Measurements from ENCODE around the gene SETD9.

The SETD9 gene

GRCh38 chr5:56922922-56923321 is 13.5 kb downstream of the SETD9 start:
- TF ChIP-seq SPI1 (IDR thresholded peaks at IDR 0.05; ENCODE audit: borderline replicate concordance, low read depth), result no peak
- no peak for TF ChIP-seq POLR2AphosphoS5 (IDR thresholded peaks at IDR 0.05; ENCODE audit: low read depth)
- no peak for TF ChIP-seq GABPA (IDR thresholded peaks at IDR 0.05; ENCODE audit: low read depth)
- no peak for TF ChIP-seq REST (IDR thresholded peaks at IDR 0.05; ENCODE audit: insufficient replicate concordance, low read depth)
- TF ChIP-seq CTCF (IDR thresholded peaks at IDR 0.05; ENCODE audit: insufficient read depth, low read length), result no peak
- H3K27ac ChIP-seq (replicated peaks), result no peak overlapping the region
- DNase-seq (ENCODE audit: low read depth in 1 of 2, low spot score in 1 of 2), result no peak
- no peak overlapping the region for H3K4me3 ChIP-seq (replicated peaks; ENCODE audit: insufficient read depth, low read length)
- H3K27me3 ChIP-seq (ENCODE audit: insufficient read depth, poor library complexity, severe bottlenecking), result no peaks in the 10 kb centered on the region

DNA sequence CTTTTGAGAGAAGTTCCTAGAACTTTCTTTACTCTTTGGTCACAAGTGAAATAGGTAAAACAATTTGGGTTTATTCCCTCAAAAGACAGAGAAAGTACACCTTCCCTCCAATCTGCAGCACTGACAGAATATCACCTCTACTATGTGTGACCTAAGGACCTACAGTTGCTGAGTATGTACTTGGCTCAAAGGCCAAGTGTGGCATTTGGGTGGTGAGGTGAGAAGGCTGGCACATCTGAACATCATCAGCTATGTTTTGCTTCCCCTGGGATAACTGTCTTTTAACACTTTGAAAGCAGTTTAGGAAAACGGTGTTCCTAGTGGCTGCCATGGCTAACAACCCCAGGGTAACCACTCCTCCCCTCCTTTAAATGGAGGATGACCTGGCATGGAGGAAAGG is 24.9 kb downstream of the SETD9 start:
- no peak for DNase-seq (ENCODE audit: low read depth in 1 of 2, low spot score in 1 of 2)
- no peak for TF ChIP-seq GABPA (IDR thresholded peaks at IDR 0.05; ENCODE audit: low read depth)
- TF ChIP-seq CTCF (IDR thresholded peaks at IDR 0.05; ENCODE audit: insufficient read depth, low read length), result no peak
- no peak for TF ChIP-seq SPI1 (IDR thresholded peaks at IDR 0.05; ENCODE audit: borderline replicate concordance, low read depth)
- no peaks in the 10 kb centered on the region for H3K27me3 ChIP-seq (ENCODE audit: insufficient read depth, poor library complexity, severe bottlenecking)
- no peak overlapping the region for H3K4me3 ChIP-seq (replicated peaks; ENCODE audit: insufficient read depth, low read length)
- H3K27ac ChIP-seq (replicated peaks), result no peak overlapping the region

DNA sequence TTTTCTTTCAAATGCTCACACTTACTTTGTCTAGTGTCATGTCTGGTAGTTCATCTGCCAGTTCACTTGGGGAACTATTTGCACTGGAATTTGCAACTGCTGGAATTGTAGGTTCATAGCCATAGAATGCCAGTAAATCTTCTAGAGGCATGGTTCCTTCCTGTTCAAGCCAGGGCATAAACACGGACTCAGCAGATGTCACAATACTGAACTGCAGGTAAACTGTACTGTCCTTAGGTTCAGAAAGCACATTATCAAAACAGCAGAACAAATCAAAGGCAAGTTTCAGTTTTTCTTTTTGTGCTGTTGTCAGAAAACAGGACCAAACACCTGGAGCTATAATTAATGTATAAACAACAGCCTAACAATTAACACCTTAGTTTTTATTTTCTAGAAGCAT is 29.5 kb downstream of the SETD9 start:
- DNase-seq (ENCODE audit: low read depth in 1 of 2, low spot score in 1 of 2), result no peak
- TF ChIP-seq SPI1 (IDR thresholded peaks at IDR 0.05; ENCODE audit: borderline replicate concordance, low read depth) (no peak), CTCF (IDR thresholded peaks at IDR 0.05; ENCODE audit: insufficient read depth, low read length) (no peak), GABPA (IDR thresholded peaks at IDR 0.05; ENCODE audit: low read depth) (no peak), REST (IDR thresholded peaks at IDR 0.05; ENCODE audit: insufficient replicate concordance, low read depth) (no peak), POLR2AphosphoS5 (IDR thresholded peaks at IDR 0.05; ENCODE audit: low read depth) (no peak)

GRCh38 chr5:56941981-56942380 is 32.6 kb downstream of the SETD9 start:
- no peak for DNase-seq (ENCODE audit: low read depth in 1 of 2, low spot score in 1 of 2)
- TF ChIP-seq POLR2AphosphoS5 (IDR thresholded peaks at IDR 0.05; ENCODE audit: low read depth) (no peak), CTCF (IDR thresholded peaks at IDR 0.05; ENCODE audit: insufficient read depth, low read length) (no peak), SPI1 (IDR thresholded peaks at IDR 0.05; ENCODE audit: borderline replicate concordance, low read depth) (no peak), REST (IDR thresholded peaks at IDR 0.05; ENCODE audit: insufficient replicate concordance, low read depth) (no peak), GABPA (IDR thresholded peaks at IDR 0.05; ENCODE audit: low read depth) (no peak)
- H3K27me3 ChIP-seq (ENCODE audit: insufficient read depth, poor library complexity, severe bottlenecking), result no peaks in the 10 kb centered on the region
- H3K4me3 ChIP-seq (replicated peaks; ENCODE audit: insufficient read depth, low read length), result no peak overlapping the region
- H3K27ac ChIP-seq (replicated peaks), result no peak overlapping the region

More for the DNA sequence above, 29.5 kb downstream of the SETD9 start:
- Histone ChIP-seq H3K27ac (replicated peaks) (no peak overlapping the region), H3K27me3 (ENCODE audit: insufficient read depth, poor library complexity, severe bottlenecking) (no peaks in the 10 kb centered on the region), H3K4me3 (replicated peaks; ENCODE audit: insufficient read depth, low read length) (no peak overlapping the region)
